ENCODE data around the gene MERTK. TPM values are rescaled to one million over a fixed set of nuclear protein-coding genes. Genes with fewer than 3 reads are reported as not detected.
"Not testable (repeated sequence)": the region's sequence is repeated elsewhere in the genome, so short reads cannot be mapped to it uniquely, and the experiment has no call there.

MERTK gene
- total RNA-seq, 1 experiment from 2014 or later: 0.46 TPM

DNA sequence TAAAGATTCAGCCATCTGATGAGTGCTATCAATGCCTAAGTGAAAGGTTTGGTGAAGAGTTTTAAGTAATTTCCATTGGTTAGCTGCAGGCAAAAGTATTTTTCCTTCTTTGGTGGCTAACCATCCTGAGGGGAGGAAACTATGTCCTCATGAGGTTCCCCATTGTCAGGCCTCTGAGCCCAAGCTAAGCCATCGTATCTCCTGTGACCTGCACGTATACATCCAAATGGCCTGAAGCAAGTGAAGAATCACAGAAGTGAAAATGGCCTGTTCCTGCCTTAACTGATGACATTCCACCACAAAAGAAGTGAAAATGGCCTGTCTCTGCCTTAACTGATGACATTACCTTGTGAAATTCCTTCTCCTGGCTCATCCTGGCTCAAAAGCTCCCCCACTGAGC is 141.7 kb downstream of the MERTK start:
- not testable (repeated sequence) for DNase-seq (ENCODE audit: low read depth)

DNA sequence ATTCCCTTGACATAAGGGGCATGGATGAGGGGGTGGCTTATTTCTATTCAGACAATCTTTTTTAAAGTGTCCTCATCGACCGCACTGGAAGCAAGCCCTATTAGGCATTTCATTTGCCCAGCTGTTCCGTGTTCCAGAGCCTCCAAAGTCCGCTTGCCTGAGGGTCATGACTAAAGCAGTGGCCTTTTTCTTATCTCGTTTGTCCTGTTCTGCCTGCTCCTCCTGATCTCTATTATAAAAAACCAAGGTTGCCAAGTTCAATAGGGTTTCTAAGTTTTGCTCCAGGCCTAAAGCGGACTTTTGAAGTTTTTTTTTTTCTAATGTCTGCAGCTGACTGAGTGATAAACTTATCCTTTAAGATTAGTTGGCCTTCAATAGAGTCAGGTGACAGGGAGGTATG is 143.1 kb downstream of the MERTK start:
- not testable (repeated sequence) for DNase-seq (ENCODE audit: low read depth)

DNA sequence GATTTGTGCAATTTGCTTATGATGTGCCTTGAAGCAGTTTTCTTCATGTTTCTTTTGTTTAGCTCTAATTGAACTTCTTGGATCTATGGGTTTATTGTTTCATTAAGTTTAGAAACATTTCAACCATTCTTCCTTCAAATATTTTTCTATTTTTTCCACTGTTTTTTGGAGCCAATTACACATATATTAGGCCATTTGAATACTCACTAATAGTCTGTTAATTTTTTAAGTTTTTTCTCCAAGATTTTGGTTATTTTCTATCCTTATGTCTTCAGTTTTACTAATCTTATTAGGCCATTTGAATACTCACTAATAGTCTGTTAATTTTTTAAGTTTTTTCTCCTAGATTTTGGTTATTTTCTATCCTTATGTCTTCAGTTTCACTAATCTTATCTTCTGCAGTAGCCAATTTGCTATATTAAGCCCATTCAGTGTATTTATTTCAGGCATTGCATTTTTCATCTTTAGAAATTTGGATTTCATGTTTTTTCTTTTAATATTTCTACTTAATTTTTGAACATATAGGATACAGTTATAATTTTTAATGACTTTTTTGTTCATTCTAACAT is 147.1 kb downstream of the MERTK start:
- DNase-seq (ENCODE audit: low read depth): no peak

DNA sequence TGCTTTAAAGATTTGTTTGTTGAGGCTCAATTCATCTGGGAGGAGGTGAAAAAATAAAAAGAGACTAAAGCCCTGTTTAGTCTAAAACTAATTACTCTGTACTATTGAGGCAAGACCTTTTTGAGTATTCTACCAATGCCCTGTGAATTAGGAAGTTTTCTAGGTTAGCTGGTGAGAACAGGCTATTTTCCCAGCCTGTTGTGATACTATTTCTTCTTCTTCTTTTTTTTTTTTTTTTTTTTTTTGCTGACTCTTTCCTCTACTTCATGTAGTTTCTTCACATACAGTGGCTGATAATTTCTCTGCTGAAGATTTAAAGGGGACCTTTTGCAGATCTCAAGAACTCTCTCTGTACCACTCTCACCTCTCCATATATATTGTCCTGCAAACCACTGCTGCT is 147.8 kb downstream of the MERTK start:
- no peak for DNase-seq (ENCODE audit: low read depth)

DNA sequence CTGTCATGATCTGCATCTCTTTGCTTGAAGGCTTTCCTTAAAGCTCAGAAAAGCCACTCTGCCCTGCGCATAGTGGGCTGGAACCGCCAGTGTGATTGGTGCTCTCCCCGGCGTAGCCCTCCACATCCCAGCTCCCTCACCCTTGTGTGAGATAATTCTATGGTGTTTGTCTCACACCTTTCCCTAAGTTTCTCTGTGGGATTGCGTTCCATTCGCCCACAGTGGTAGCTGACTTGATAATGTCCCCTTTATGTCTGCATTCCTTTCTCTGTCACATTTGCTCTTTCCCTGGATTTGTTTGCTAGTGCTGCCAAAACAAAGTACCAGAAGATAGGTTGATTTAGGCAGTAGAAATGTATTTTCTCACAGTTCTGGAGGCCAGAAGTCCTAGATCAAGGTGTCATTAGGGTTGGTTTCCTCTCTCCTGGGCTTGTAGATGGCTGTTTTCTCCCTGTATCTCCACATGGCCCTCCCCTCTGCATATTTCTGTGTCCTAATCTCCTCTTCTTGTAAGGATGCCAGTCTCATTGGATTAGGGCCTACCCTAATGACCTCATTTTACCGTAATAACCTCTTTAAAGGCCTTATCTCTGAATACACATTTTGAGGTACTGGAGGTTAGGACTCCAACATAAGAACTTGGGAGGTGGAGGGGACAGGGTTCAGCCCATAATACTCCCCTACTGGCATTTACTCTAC is 149.3 kb downstream of the MERTK start:
- DNase-seq (ENCODE audit: low read depth): no peak

DNA sequence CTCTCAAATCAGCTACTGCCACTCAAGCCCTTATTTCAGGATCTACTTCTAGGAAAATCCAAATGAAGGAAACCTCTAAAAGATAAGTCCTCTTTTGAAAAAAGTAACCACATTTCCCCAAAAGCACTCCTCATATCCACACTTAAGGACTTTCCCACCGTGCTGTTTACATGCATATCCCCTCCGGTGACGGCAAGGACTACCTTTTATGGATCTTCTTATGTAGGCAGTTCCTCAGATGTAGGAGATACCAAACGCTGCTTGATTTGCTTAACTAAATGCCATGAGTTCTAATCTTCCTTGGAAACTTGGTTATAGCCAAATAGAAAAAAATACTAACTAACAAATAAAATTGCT is 149.8 kb downstream of the MERTK start:
- DNase-seq (ENCODE audit: low read depth): no peak

DNA sequence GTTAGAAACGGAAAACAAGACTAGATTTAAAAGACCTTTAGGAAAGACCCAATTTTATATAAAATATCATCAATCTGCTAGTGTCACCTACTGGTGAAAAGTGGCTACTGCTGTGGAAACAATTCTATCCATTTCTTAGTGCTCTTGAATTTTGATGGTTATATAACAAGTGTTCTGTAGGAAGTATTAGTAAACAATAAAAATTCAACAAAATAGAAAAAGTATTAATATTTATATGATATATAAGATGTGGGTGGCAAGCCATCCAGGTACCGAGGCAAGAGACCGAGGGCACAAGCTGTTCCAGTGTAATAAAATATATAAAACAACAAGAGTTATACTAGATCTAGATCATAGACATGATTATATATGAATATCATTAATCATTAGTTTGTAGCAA is 150.5 kb downstream of the MERTK start:
- DNase-seq (ENCODE audit: low read depth): peak; percentile 61

DNA sequence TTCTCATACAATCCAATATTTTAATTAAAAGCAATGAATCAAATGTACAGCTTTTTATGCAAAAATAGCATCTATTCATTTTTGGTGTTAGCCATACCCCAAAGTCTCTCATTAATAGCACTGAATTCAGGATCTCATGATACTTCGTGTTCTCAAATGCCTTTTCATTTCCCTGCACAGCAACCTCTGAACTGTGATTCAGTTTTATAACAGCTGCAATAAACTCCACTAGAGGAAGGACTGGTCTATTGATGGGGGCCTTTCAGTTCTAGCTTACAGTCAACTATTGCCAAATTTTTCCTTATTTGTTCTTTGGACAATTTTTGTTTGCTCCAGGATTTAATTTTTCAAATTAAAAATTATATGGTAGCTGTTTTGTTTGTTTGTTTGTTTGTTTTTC is 151.9 kb downstream of the MERTK start:
- peak; percentile 75 for DNase-seq (ENCODE audit: low read depth)

DNA sequence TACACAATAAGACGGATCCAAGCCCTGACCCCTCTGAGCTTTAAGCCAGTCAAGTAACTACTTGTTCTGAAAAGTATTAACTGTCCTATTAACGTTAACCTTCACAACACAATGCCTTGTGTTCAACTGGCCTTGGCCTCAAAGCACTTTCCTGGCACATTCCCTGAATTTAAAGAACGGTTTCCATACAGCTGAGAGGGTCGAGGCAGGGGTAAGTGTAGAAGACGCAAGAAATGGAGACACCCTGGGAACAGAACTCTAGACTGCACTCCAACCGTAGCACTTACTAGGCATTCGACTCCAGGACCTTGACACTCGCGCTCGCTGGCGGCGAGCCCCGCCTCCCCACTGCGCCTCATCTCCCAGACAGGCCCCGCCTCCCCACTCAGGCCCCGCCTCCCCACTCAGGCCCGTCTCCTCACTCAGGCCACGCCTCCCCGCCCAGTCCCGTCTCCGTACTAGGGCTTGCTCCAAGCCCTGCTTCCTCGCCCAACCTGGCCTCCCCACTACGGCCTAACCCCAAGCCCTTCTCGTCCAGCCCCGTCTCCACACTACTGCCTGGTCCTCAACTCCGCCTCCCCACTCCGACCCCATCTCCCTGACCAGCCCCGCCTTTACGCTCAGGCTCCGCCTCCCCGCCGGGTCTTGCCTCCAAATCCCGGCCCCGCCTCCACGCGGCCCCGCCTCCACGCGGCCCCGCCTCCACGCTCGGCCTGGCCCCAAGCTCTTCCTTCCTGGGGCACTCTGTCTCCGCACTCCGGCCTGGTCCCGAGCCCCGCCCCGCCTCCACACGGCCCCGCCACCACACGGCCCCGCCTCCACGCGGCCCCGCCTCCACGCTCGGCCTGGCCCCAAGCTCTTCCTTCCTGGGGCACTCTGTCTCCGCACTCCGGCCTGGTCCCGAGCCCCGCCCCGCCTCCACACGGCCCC is 155.8 kb downstream of the MERTK start:
- peak; percentile 93 for DNase-seq (ENCODE audit: low read depth)

DNA sequence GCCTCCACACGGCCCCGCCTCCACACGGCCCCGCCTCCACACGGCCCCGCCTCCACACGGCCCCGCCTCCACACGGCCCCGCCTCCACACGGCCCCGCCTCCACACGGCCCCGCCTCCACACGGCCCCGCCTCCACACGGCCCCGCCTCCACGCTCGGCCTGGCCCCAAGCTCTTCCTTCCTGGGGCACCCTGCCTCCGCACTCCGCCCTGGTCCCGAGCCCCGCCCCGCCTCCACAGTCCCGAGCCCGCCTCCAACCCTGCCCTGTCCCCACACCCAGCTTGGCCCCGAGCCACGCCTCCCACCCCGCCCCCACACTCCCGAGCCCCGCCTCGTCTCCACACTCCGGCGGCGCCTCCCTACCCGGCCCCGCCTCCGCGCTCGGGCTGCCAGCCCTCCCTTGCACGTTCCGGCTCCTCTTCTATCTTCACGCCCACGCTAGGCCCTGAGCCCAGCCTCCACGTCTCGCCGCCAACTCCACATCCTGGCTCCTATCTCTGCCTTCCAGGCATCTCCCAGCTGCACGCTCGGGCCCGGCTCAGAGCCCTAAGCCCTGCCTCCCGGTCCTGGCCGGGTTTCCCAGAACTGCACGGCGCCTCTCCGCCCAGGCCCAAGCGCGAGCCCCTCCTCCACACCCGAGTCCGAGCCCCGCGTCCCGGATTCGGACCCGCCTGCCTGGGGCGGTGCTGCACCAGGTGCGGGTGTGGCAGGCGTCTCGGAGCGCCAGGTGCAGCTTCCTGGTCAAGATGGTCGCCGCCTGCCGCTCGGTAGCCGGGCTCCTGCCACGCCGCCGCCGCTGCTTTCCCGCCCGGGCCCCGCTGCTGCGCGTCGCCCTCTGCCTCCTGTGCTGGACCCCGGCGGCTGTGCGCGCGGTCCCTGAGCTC is 156.7 kb downstream of the MERTK start, which contains the start of gene TMEM87B:
TSS of gene TMEM87B (plus strand) at position 423 of the 883 bp plus-strand sequence. CDS start at position 746, 323 bp downstream.
- DNase-seq (ENCODE audit: low read depth): peak; percentile 95

DNA sequence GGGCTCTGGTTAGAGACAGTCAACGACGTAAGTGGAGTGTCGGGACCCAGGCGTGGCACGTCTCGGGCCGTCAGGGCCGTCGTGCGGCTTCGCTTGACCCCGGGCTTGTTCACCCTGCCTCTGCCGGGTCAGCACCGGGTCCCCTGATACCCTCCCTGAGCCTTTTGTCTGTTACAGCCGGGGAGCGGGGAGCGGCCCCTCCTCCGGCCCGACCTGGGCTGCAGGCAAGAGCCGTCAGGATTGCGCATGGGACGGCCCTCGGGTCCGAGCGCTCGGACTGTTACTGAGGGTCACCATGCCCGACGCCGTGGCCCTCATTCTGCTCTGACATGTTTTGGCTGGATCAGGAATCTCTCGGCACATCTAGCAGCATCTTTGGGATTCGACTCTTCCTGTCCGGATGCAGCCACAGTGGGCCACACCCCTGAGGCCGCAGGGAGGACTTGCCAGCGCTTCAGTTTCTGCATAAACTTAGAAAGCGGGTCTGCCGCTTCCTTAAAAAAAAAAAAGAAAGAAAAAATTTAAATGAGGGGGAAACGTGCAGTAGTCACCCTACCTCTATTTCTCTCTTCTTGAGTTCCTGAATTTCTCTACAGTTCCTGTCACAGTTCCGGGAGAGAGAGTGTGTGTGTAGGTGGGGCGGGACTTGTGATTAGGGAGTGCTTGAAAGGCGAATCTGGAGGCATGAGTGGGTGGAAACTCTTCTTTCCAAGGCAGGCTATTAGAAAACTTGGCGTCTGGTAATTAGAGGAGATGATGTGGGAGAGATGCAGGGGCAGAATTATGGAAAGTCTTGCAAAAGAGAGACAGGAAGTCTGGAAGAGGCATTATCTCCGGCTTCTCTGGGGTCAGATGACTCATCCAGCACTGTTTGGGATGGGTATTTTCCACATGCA is 157.6 kb downstream of the MERTK start:
- DNase-seq (ENCODE audit: low read depth): peak; percentile 90

DNA sequence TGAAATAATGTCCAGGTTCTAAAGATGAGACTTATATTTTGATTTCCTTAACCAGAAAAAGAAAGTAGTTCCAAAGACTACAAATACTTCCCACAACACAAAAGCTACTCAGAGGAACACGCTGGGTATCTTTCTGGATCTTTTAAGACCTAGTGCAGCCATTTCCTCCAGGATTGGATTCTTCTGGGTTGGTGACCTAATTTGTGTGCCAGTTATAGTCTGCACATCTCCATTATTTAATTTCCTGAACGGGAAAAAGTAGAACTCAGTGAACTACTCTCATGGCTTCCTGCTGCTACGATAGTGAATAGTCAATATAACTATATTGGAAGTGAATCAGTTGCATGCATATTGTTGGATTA is 158.2 kb downstream of the MERTK start:
- peak; percentile 30 for DNase-seq (ENCODE audit: low read depth)

DNA sequence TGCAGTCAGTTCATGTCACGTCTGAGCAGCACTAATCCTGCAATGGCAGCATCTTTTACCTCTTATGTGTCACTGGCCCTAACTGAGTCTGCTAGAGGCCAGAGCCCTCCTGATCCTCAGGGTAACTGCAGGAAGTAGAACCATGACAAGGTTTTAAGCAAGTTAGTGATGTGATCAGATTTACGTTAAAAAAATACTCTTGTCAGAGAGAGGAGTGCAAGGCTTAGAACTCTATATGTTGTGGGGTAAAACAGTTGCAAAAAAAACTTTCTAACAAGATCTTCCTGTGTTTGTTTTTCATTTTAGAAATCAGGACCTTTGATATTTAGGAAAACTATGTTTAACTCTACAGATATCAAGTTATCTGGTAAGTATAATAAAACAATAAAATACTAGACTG is 161.3 kb downstream of the MERTK start:
- DNase-seq (ENCODE audit: low read depth): no peak

DNA sequence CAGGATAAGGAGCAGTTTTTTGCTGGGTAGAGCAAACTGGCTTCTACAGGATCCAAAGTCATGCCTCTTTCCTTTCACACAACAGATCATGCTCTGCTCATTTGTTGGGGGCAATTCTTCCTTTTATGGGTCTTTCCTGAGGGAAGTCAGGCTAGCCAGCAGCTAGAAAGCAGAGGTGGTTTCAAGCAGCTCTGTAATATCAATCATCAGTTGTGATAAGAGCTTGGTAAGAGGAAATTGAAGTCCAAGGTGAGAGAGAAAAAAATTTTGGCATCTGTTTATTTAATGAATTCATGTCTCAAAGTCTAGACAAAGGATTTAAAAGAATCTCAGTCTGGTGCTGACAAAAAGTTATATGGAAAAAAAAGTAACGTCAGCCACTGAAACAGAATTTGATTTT is 162.9 kb downstream of the MERTK start:
- DNase-seq (ENCODE audit: low read depth): no peak

DNA sequence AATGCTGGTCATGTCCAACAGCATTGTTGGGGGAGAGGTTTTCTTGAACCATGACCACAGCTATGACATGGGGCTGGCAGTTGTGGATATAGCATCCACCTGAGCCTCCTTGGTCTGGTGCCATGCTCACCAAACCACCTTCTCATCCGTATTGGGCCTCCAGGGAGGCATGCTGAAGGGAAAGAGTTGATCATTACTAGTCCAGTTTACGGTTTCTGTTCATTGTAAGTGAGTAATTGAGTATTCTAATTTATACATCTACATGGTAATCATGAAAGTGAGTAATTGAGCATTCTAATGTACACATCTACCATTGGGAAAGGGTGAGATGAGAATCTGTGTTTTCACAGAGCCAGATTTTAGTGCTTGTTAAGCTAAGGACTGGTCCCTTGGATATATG is 163.4 kb downstream of the MERTK start:
- no peak for DNase-seq (ENCODE audit: low read depth)

DNA sequence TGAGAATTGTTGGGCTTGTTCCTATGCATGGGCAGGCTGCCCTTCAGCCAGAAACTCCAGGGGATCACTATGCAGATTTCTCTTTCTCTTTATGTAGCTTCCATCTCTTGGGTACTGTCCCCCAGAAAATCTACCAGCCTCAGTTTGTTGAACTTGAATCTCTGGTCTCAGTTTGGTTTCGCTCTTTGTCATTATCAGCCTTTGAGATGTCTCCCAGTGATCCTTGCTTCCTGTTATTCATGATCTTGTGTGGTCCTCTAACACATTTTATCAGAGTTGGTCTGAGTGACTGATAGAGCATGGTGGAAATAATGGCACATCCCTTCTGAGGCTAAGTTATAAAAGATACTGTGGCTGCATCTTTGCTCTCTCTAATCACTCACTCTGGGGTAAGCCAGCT is 164.5 kb downstream of the MERTK start:
- DNase-seq (ENCODE audit: low read depth): no peak

DNA sequence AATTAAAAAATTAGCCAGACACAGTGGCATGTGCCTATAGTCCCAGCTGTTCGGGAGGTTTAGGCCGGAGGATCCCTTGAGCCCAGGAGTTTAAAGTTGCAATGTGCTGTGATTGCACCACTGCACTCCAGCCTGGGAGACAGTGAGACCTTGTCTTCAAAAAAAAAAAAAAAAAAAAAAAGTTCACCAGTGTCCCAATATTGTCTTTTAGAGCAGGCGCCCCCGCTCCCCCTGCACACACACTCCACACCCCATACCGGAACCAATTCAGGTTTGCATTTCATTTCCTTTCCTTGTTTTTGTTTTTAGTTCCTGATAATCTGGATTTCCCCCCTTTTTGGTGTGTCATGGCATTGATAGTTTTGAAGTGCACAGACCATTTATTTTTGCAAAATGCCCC is 167.1 kb downstream of the MERTK start:
- peak; percentile 27 for DNase-seq (ENCODE audit: low read depth)

DNA sequence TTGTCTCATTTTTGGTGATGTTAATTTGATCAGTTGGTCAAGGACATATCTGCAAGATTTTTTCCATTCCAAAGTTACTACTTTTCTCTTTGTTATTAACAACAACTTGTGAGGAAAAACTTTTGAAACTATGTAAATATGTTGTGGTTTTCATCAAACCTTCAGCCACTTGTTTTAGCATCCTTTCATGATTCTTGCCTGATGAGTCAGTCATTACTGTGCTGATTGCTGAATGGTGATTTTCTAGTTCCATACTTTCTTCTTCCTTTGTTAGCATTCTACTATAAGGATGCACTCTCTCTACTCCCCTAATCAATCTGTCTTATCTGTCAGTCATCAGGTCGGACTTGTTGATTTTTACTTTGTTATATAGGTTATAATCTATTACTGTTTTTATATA is 167.6 kb downstream of the MERTK start:
- peak; percentile 73 for DNase-seq (ENCODE audit: low read depth)

DNA sequence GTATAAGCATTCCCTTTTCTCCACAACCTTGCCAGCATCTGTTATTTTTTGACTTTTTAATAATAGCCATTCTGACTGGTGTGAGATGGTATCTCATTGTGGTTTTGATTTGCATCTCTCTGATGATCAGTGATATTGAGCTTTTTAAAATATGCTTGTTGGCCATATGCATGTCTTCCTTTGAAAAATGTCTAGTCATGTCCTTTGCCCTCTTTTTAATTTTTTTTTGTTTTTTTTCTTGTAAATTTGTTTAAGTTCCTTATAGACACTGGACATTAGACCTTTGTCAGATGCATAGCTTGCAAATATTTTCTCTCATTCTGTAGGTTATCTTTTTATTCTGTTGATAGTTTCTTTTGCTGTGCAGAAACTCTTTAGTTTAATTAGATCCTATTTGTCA is 171.4 kb downstream of the MERTK start:
- DNase-seq (ENCODE audit: low read depth): not testable (repeated sequence)

DNA sequence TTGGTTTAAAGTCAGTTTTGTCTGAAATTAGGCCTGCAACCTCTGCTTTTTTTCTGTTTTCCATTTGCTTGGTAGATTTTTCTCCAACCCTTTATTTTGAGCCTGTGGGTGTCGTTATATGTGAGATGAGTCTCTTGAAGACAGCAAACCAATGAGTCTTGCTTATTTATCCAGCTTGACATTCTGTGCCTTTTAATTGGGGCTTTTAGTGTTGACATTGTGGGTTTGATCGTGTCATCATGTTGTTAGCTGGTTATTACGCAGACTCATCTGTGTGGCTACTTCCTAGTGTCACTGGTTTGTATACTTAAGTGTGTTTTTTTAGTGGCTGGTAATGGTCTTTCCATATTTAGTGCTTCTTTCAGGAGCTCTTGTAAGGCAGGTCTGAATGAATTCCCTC is 175.5 kb downstream of the MERTK start:
- peak; percentile 27 for DNase-seq (ENCODE audit: low read depth)

DNA sequence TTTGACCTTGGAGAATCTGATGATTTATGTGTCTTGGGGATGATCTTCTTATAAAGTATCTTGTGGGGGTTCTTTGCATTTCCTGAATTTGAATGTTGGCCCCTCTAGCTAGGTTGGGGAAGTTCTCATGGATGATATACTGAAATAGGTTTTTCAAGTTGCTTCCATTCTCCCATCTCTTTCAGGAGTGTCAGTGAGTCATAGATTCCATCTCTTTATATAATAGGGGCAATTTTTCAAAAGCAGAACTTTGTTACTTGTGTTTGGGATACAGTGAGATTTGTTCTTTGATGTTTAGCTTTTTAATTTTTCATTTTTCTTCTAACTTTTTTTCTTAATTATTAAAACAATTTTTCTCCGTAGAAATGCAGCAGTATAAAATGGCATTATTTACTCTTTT is 176.1 kb downstream of the MERTK start:
- no peak for DNase-seq (ENCODE audit: low read depth)
